GM19438 (cell line): Measurements from ENCODE around the gene ATRN.
"Not testable (repeated sequence)": the region's sequence is repeated elsewhere in the genome, so short reads cannot be mapped to it uniquely, and the experiment has no call there.

ENCODE experiments used
- ATAC-seq: cut with Tn5 transposase; IDR thresholded peaks from one replicate; pipeline ENCODE4 v1.9.1; 2021; ENCODE audit warnings: low read depth; ENCODE audit not compliant: unreplicated experiment

ATRN gene

DNA sequence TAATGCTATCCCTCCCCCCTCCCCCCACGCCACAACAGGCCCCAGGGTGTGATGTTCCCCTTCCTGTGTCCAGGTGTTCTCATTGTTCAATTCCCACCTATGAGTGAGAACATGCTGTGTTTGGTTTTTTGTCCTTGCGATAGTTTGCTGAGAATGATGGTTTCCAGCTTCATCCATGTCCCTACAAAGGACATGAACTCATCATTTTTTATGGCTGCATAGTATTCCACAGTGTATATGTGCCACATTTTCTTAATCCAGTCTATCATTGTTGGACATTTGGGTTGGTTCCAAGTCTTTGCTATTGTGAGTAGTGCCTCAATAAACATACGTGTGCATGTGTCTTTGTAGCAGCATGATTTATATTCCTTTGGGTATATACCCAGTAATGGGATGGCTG lies 41.4 kb downstream of the ATRN start:
- not testable (repeated sequence) for ATAC-seq

DNA sequence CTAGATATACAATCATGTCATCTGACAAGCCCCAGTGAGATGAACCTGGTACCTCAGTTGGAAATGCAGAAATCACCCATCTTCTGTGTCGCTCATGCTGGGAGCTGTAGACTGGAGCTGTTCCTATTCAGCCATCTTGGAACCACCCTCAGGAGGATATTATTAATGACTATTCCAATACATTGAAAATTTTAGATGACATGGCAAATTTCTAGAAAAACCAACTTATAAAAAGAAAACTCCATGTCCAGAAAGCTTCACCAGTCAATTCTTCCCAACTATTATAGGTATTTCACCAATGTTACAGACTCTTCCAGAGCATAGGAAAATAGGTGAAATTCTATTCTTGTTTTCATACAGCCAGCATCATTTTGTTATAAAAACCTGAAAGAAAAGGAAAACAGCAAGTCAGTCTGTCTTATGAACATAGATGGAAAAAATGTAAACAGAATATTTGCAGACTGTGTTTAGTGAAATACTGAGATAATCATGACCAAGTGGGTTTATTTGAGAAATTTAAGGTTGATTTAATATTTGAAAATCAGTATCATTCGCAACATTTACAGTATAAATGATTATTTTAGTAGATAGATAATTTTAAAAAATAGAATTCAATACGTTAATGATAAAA lies 43.3 kb downstream of the ATRN start:
- no peak for ATAC-seq

DNA sequence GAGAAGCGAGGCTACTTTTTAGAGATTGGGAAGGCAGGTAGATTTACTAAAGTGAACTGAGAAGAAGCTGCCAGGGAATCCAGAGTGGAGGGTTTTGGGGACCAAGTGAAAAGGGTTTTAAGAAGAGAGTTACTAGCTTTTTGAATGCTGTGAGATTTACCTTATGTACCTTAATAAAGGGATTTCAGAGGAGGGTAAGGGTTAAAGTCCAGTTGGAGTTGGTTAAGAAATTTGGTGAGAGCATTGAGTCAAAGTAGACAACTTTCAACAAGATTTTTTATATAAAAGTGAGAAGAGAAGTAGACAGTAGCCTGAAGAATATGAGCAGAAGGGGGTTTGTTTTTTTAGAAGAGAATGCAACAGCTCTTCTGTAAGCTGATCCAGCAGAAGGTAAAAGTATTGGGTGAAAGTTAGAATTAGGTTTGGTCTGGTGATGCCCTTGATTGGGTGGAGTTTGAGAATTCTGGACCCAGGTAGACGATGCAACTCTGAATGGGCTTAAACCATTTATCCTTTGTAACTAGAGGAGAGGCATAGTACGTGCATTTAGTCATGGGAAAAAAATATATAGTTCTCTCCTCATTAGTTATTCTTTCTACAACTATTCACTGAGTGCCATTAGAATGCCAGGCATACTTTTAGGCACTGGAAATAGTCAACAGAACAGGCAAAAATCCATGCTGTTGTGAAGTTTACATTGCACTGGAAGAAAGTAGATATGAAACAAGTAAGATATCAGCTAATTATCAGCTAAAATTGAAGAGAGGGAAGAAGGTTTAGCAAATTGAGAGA lies 44.8 kb downstream of the ATRN start:
- ATAC-seq = no peak

DNA sequence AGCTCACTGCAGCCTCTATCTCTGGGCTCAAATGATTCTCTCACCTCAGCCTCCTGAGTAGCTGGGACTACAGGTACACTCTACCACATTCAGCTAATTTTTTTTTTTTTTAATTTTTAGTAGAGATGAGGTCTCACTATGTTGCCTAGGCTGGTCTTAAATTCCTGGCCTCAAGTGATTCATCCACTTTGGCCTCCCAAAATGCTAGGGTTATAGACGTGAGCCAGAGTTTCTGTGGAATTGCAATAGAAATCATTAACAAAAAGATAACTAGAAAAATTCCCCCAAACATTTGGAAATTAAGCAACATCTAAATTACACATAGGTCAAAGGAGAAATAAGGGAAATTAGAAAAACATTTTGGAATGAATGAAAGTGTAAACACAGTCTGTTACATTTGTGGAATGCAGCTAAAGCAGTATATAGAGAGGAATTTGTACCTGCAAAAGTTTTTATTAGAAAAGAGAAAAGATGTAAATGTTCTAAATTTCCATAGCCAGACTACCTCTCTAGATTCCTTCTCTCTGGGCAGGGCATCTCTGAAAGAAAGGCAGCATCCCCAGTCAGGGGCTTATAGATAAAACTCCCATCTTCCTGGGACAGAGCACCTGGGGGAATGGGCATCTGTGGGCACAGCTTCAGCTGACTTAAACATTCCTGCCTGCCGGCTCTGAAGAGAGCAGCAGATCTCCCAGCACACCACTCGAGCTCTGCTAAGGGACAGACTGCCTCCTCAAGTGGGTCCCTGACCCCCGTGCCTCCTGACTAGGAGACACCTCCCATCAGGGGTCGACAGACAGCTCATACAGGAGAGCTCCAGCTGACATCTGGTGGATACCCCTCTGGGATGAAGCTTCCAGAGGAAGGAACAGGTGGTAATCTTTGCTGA lies 51.3 kb downstream of the ATRN start:
- no peak for ATAC-seq

DNA sequence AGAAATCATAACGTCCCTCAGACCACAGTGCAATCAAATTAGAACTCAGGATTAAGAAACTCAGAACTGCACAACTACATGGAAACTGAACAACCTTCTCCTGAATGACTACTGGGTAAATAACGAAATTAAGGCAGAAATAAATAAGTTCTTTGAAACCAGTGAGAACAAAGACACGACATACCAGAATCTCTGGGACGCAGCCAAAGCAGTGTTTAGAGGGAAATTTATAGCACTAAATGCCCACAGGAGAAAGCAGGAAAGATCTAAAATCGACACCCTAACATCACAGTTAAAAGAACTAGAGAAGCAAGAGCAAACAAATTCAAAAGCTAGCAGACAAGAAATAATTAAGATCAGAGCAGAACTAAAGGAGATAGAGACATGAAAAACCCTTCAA lies 53.9 kb downstream of the ATRN start:
- not testable (repeated sequence) for ATAC-seq

DNA sequence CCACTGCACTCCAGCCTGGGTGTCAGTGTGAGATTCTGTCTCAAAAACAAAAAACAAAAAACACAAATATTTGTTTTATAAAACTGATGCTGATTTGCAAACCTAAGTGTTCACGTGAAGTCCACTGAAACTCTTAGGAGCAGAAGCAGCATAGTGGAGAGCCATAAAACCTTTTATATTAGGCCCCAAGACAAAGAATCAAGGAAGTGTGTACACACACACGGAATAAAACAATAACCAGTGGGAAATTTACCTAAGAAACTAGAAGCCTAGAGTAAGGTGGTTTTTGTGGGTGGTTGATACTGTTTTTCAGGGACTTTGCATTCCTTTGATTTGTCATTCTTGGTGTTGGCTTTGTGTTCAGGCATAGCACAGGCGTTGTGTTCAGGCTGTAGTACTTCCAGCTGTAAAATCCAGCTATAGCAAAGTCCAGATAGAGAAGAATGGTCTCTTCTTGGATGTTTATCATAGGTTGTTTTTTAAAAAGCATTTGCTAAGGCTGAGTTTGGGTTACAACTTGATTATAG lies 61.3 kb downstream of the ATRN start:
- no peak for ATAC-seq

DNA sequence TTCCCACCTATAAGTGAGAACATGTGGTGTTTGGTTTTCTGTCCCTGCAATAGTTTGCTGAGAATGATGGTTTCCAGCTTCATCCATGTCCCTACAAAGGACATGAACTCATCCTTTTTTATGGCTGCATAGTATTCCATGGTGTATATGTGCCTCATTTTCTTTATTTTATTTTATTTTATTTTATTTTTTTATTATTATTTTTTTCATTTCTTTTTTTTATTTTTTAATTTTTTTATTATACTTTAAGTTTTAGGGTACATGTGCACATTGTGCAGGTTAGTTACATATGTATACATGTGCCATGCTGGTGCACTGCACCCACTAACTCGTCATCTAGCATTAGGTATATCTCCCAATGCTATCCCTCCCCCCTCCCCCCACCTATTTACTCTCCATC lies 66.9 kb downstream of the ATRN start:
- not testable (repeated sequence) for ATAC-seq

DNA sequence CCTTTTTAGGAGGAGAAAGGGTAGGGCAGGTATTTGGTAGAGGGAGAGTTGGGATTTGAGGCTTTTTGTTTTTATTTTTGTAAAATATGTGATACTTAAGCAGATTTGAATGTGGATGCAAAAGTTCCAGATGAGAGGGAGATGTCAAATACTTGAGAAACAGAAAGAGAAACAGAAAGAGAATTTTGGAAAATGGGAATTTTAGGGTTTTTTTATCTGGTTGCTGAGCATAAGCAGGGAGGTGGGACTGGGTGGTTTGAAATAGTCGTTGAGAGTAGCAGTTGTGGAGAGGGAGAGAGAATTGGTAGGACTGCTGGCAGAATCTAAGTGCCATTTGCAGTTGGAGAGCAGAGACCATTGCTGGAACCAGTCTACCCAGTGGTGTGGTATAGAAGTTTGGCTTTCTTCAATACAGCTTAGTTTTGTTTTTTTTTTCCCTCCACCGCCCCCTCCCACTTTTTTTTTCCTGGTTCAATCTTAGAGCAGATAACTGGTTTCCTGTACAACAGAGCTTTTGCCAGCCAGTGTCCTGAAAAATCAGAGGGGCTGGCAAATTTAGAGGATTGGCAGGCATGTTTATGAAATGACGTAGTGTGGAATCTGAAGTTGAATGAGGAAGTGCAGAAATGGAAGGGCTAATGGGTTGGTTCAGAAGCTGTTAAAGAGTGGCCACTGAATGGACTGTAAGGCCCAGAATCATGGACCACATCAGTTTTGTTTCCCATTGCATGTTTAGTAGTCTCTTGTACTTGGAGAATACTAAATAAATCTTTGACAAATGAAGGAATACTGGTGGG lies 68.7 kb downstream of the ATRN start:
- ATAC-seq = no peak

DNA sequence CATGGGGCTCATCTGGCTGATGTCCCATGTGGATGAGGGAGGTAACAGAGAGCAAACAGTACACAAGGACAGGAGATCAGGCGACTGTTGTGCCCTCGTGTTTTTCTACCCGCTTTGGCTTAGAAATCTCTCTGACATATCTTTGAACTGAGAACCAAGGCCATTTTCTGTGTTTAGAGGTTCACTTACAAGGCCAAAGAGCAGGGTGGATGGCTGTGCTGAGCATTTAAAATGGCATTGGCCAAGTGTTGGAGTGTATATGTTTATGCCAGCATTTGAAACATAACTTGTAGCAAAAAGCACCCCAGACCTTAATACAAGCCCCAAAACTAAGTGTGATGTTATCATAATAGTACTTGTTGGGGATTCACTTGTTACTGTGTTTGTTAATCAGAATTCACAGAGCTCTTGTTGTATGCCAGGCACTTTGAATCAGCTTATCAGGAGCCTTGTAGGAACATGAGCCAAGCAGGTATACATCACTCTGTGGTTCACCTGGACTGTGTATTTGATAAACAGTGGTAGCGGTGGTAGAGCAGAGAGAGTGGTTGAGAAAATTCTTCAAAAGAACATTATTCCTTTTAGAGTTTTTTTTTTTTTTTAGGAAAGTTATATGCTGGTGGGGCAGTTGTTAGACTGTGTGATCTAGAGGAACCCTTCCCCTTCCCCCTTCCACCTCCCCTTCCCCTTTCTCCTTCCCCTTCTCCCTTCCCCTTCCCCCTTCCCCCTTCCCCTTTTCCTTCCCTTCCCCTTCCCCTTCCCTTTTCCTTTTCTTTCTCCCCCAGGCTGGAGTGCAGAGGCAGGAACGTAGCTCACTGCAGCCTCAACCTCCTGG lies 71.3 kb downstream of the ATRN start:
- ATAC-seq = no peak

DNA sequence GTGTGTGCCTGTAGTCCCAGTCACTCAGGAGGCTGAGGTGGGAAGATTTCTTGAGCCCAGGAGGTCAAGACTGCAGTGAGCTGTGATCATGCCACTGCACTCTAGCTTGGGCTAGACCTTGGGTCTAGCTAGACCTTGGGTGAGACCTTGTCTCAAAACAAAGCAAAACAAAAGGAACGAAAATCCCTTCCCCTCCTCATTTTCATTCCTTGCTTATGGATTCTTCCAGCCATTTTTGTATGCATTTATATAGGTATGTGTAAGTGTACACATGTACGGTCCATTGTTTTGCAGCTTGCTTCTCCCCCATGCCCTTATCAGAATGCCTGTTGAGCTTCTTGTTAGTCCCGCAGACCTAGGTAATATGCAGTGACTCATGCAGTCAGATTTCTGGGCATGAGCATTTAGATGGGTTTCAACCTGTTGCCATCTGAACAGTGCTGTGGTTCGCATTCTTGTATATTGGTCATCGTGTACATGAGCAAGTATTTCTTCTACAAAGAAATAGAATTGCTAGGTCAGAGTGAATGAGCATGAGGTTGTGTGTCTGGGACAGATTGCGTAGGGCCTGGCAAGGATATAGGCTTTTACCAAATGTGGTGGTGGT lies 73.2 kb downstream of the ATRN start:
- ATAC-seq = no peak

DNA sequence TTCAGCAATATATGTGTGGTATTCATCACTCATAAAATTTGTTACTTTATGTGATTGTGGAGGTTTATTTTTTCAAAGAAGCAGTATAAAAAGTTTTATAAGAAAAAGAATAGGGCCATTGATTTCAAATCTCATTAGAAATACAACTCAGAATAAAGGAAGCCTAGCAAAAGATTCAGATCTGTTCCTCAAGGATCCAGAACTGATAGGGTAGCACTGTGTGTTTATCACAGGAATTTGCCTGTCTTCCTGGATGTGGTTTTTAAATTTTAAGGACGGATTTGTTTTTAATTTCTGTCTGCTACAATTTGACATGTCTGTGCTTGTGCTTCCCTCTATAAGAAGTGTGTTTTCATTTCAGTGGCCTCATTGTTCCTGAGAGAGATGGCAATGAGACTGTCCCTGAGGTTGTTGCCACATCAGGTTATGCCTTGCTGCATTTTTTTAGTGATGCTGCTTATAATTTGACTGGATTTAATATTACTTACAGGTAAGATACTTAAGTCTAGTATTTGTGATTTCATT lies 74.6 kb downstream of the ATRN start:
- ATAC-seq = no peak

DNA sequence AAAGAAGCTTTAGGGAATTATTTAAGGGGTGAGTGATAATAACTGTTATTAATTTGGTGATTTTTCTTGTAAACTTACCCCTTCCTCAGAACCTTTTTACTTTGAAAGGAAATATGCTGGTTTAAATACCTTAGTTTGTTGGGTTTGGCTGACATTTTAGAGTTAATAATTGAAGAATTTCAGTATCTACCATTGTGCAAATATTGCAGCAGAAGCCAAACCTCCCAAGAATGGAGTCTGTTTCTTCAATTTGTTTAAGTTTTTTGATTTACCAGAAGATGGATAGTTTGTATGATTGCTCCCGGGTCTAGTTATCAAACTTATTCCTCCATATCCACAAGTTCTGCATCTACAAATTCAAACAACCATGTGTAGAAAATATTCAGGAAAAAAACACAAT lies 77.1 kb downstream of the ATRN start:
- no peak for ATAC-seq

DNA sequence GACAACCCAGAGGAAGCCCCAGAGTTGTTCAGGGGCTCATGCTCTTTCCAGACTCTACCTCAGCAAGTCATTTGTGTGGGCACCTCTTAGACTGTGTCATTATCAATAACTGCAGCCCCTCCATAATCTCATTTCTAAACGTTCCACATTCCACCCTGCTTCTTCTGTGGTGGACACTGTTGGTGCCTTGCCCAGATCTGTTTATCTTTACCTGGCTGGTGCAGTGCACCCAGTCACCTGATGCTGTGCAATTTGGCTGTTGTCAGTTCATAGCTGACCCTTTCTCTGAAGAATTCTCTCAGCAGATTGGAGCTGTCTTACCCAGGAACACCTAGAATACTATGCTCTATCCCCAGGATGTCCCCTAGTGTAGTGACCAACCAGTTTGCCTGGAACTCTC lies 80.0 kb downstream of the ATRN start:
- ATAC-seq = no peak

DNA sequence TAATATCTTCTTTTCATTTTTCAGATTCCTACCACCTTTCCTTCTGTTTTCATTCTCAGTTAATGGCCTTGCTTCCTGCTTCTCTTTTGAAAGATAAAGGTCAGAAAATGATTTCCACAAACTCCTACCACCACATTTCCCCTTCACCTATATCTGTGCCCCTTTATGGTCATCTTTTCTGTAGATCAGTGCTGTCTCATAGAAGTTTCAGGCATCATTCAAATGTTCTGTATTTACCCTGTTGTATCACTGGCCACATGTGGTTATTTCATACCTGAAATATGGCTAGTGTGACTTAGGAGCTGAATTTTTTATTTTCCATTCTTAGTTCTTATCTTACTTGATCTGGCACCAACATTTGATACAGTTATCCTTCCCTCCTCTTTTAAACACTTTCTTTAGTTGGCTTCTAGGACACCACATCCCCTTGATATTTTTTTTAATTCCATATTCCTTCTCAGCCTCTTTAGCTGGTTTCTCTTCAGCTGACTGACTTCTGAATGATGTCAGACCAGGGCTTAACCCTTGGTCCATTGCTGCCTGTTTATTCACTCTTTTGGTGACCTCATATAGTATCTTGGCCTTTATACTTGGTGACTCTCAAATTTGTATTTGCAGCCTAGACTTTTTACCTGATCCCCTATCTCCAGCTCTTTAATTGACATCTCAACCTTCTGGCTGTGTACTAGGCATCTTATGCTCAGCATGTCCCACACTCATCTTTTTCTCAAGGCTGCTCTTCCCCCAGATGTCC lies 81.0 kb downstream of the ATRN start:
- ATAC-seq = no peak

DNA sequence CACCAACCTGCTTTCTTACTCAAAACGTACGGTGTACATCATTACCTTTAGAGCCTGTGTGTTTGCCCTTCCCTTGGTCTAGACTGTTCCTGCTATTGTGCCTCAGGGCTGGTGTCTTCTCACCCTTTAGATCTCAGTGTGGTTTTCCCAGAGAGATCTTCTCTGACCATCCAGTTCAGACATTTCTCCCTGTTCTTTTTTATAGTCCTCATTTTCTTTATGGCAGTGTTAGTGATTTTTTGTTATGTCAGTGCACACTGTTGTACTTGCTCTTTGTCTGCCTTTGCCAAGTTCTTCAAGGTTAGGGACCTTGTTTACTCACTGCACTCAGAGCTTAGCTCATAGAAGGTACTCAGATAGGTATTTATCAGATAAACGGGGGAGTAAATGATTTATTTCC lies 82.8 kb downstream of the ATRN start:
- ATAC-seq = no peak

DNA sequence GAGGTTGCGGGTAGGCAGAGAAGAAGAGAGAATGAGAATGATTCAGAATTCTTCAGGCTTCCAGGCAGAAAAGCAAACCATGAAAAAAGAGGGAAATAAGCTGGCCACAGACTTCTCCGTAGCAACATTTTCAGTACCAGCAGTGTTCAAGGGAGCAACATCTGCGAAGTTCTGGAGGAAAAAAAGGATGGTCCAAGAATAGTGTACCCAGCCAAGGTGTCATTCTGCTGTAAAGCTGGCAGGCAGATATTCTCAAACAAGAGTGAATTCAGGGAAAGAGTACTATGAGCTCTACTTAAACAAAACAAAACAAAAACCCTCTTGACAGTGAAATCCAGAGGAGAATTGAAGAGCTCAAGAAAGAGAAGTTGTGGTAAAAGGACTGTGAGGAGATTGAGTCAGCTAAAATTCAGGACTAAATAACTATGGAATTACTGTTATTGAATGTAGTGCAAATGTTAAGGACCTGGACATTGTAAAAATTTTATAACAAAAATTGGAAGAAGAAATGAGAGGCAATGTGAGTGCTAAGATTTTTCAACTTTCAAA lies 86.5 kb downstream of the ATRN start:
- ATAC-seq = no peak

DNA sequence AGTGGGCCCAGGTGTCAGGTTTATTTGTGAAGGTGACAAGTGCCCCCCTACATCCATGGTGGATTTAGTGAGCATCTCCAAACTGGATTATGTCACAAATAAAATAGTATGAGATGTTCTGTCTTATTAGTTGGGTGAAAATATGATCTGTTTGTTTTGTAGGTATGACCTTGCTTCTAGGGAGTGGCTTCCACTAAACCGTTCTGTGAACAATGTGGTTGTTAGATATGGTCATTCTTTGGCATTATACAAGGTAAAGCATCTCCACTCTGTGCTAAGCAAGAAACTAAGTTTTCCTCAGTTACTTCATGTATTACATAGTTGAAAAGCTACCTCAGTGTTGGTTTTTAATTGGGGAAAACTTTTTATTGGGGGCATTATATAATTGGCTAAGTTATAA lies 88.4 kb downstream of the ATRN start:
- no peak for ATAC-seq

DNA sequence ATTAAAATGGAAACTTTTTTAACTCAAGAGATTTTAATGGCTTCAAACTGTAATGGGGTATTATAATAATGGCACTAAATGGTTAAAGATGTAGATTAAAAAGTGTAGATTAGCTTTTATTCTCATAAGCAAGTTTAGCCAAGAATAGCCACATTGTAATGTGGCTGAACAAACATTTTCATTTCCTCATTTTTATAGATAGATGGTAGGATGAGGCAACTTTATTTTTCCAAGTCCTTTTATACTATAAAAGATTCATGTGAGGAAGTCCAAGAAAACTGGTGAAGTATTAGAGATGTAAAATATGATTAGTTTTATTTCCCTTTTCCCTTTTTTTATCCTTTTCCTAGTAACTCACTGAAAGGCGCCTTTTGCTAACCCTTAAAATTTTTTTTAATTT lies 88.8 kb downstream of the ATRN start:
- no peak for ATAC-seq
